CD8-positive, alpha-beta memory T cell (primary cell): ENCODE results near the gene MTPN. TPM values are rescaled to one million over a fixed set of nuclear protein-coding genes. Genes with fewer than 3 reads are reported as not detected.

ENCODE experiments used
- CTCF ChIA-PET: fragments of 350-600 bp; sonication (Branson Sonifier 250); formaldehyde crosslinking; loops from one replicate; lab custom pipeline; 2021; ENCODE audit warnings: antibody characterized with exemption; lab: Charles Lee
- POLR2A ChIA-PET: fragments of 350-600 bp; sonication (Branson Sonifier 250); formaldehyde crosslinking; loops from one replicate; lab custom pipeline; 2021; ENCODE audit warnings: antibody characterized with exemption; lab: Charles Lee
- DNase-seq, 5 donors: peaks; one replicate each; pipeline versions ENCODE4 v3.0.0 to v3.0.0-alpha.2; 2020 to 2022; ENCODE audit warnings: mixed read lengths in 1 of 5
- H3K27ac ChIP-seq: one replicate; pipeline ENCODE4 v1.7.0; 2013; ENCODE audit warnings: low read depth, mild to moderate bottlenecking, low read length, moderate library complexity
- H3K27me3 ChIP-seq: 2 replicates; pipeline ENCODE4 v1.7.0; 2013; ENCODE audit warnings: low read length, mild to moderate bottlenecking; ENCODE audit not compliant: insufficient read depth, poor library complexity, severe bottlenecking
- H3K36me3 ChIP-seq: 2 replicates; pipeline ENCODE4 v1.7.0; 2013; ENCODE audit warnings: mild to moderate bottlenecking, low read length, moderate library complexity; ENCODE audit not compliant: insufficient read depth
- H3K4me1 ChIP-seq: 2 replicates; pipeline ENCODE4 v1.7.0; 2013; ENCODE audit warnings: mild to moderate bottlenecking, low read length, moderate library complexity; ENCODE audit not compliant: insufficient read depth
- H3K4me3 ChIP-seq: 2 replicates; pipeline ENCODE4 v1.7.0; 2013; ENCODE audit warnings: mild to moderate bottlenecking, low read length
- H3K9me3 ChIP-seq: 2 replicates; pipeline ENCODE4 v1.7.0; 2013; ENCODE audit warnings: mild to moderate bottlenecking, low read length
- H3K27ac Mint-ChIP-seq, 8 donors: one replicate each; pipeline ENCODE4 v1.8.0; 2020 to 2021; ENCODE audit warnings: mixed read lengths in 8 of 8, mild to moderate bottlenecking in 6 of 8, inconsistent platforms in 3 of 8, moderate library complexity in 3 of 8
- H3K27me3 Mint-ChIP-seq, 2 donors: one replicate each; pipeline ENCODE4 v1.8.0; 2020 to 2021; ENCODE audit warnings: mixed read lengths in 2 of 2, mild to moderate bottlenecking in 1 of 2, moderate library complexity in 1 of 2
- H3K36me3 Mint-ChIP-seq, 3 donors: one replicate each; pipeline ENCODE4 v1.8.0; 2020 to 2021; ENCODE audit warnings: mixed read lengths in 3 of 3, inconsistent platforms in 1 of 3, mild to moderate bottlenecking in 1 of 3
- H3K4me1 Mint-ChIP-seq, 3 donors: one replicate each; pipeline ENCODE4 v1.8.0; 2020 to 2021; ENCODE audit warnings: mixed read lengths in 3 of 3, inconsistent platforms in 1 of 3, mild to moderate bottlenecking in 1 of 3
- H3K4me3 Mint-ChIP-seq, 7 donors: one replicate each; pipeline ENCODE4 v1.8.0; 2020 to 2021; ENCODE audit warnings: mixed read lengths in 7 of 7, mild to moderate bottlenecking in 6 of 7, moderate library complexity in 4 of 7, inconsistent platforms in 2 of 7
- H3K9me3 Mint-ChIP-seq, 5 donors: one replicate each; pipeline ENCODE4 v1.8.0; 2020 to 2022; ENCODE audit warnings: mixed read lengths in 5 of 5, mild to moderate bottlenecking in 3 of 5, moderate library complexity in 2 of 5, inconsistent platforms in 1 of 5
- polyA plus RNA-seq: library from polyadenylated mRNA; unstranded; fragments of 300-500 nt; fragmentation: Illumina TruSeq; gene quantifications from one replicate; pipeline ENCODE4 v1.2.3, GENCODE V29; 2021
- total RNA-seq, 2 experiments: library from RNA; stranded (reverse); gene quantifications; one replicate each; pipeline ENCODE4 v1.2.3, GENCODE V29; 2021

The MTPN gene
- total and polyA plus RNA-seq, 3 experiments from 2014 or later: 101 to 147 (median 143) TPM

DNA sequence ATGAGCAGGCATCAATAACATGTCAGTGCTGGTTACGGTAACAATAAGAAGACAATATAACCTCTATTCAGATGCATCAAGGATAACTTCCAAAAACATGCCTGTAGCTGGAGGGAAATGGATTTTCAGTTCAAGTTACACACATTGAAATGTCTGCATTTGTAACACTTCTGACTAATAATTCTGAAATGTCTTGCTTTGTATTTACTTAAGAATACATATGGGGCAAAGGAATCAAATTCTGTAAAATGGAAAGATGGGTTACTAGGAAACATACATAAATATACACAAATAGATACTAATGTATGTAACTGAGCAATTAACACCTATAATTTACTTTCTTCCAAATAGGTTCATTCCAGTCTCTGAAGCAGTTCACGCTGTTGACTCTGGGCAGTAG, 18.6 kb upstream of the MTPN start:
- peaks cover 20 to 28% (median 27%) of the 10 kb centered on the region in 3 donors for H3K4me1 Mint-ChIP-seq
- no peaks in the 10 kb centered on the region for H3K27me3 Mint-ChIP-seq
- H3K4me3 Mint-ChIP-seq: no peak overlapping the region
- H3K27ac Mint-ChIP-seq: no peak overlapping the region
- CTCF ChIA-PET: no interaction called here
- H3K36me3 Mint-ChIP-seq: peaks cover 0 to 11% (median 5%) of the 10 kb centered on the region in 3 donors
- no peaks in the 10 kb centered on the region for H3K27me3 ChIP-seq
- no peak for DNase-seq
- no peak overlapping the region for H3K27ac ChIP-seq
- no peaks in the 10 kb centered on the region for H3K9me3 ChIP-seq
- POLR2A ChIA-PET: no interaction called here
- H3K9me3 Mint-ChIP-seq: no peaks in the 10 kb centered on the region
- peaks cover 5% of the 10 kb centered on the region for H3K4me1 ChIP-seq
- no peaks in the 10 kb centered on the region for H3K36me3 ChIP-seq
- no peak overlapping the region for H3K4me3 ChIP-seq

DNA sequence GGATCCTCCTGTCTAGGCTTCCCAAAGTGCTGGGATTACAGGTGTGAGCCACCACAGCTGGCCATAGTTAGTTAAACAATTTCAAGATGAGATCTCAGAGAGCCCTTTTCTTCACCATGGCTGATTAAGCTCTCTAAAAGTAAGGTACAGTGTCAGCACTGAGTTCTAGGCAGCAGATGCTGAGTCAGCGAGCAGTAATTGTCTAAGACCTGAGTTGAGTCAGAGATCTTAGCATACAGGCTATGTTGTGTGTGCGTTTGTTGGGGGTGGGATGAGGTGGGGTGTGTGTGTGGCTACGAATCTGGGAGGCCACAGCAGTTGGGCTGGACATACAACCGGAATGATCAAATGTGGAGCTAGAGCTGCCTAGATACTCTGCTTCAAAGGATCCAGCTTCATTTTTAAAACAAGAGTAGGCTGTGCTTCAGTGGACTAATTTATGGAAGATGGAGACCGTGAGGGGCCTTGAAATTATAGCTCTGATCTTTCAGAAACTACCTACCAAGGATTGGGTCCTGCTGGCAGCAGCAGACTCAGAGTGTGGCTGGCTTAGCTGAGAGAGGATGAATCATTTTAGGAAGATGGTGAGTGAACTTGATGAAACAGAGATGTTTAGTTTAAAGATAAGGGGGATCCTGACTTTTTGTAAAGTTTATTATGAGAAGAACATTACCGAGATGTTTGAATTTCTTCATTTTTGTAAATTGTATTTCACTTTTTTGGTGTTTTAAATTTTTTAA, 17.5 kb upstream of the MTPN start:
- POLR2A ChIA-PET: interaction anchor here (0.5 kb wide), 1 partner anchor 183 kb away, joined by 3 read pairs; no protein-coding TSS in a partner anchor
- H3K36me3 Mint-ChIP-seq: peaks cover 0 to 11% (median 5%) of the 10 kb centered on the region in 3 donors
- peak overlapping the region in 7 of 8 donors; percentile 45 to 85 (median 62) for H3K27ac Mint-ChIP-seq
- peak overlapping the region in 2 of 7 donors; percentile 9 to 83 for H3K4me3 Mint-ChIP-seq
- Histone ChIP-seq H3K27ac (no peak overlapping the region), H3K4me1 (peaks cover 5% of the 10 kb centered on the region), H3K4me3 (no peak overlapping the region), H3K27me3 (no peaks in the 10 kb centered on the region), H3K36me3 (no peaks in the 10 kb centered on the region), H3K9me3 (no peaks in the 10 kb centered on the region)
- no peaks in the 10 kb centered on the region for H3K9me3 Mint-ChIP-seq
- no peaks in the 10 kb centered on the region for H3K27me3 Mint-ChIP-seq
- CTCF ChIA-PET: no interaction called here
- peaks cover 24 to 34% (median 28%) of the 10 kb centered on the region in 3 donors for H3K4me1 Mint-ChIP-seq
- no peak for DNase-seq

DNA sequence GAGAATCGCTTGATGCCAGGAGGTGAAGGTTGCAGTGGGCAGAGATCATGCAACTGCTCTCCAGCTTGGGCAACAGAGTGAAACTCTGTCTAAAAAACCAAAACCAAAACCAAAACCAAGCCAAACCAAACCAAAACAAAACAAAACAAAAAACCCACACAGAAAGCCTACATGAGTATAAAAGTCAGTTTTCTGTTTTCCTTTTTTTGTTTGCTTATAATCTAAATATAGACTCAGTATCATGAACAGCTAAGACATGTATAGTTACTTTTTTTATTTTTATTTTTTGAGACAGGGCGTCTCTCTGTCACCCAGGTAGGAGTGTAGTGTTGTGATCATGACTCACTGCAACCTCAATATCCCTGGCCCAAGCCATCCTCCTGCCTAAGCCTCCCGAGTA, 16.8 kb upstream of the MTPN start:
- Histone ChIP-seq H3K36me3 (no peaks in the 10 kb centered on the region), H3K27ac (no peak overlapping the region), H3K4me1 (peaks cover 5% of the 10 kb centered on the region), H3K9me3 (no peaks in the 10 kb centered on the region), H3K27me3 (no peaks in the 10 kb centered on the region), H3K4me3 (no peak overlapping the region)
- H3K27me3 Mint-ChIP-seq: no peaks in the 10 kb centered on the region
- DNase-seq: no peak
- H3K4me1 Mint-ChIP-seq: peaks cover 24 to 34% (median 32%) of the 10 kb centered on the region in 3 donors
- H3K4me3 Mint-ChIP-seq: peak overlapping the region; percentile 35 to 83 (median 54)
- peaks cover 0 to 11% (median 5%) of the 10 kb centered on the region in 3 donors for H3K36me3 Mint-ChIP-seq
- ChIA-PET CTCF (no interaction called here), POLR2A (no interaction called here)
- H3K9me3 Mint-ChIP-seq: no peaks in the 10 kb centered on the region
- peak overlapping the region; percentile 45 to 93 (median 80) for H3K27ac Mint-ChIP-seq

DNA sequence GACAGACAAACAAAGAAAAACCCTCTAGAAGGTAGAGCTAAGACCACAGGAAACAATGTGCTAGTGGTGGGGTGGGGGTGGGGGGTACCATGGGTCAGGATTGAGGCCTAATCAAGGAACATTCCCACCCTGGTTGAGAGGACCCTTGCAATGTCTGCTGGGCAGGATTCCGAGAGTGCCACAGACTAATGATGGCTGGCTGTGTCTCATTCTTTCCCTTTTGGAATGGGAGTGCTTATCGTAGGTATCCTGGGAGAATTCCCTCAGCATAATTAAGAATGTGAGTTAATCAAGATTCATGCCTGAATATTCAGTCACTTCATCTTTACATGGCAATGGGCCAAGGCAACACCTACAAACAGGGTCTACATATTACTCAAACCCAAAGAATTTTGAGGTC, 14.7 kb upstream of the MTPN start:
- Histone ChIP-seq H3K36me3 (no peaks in the 10 kb centered on the region), H3K27ac (no peak overlapping the region), H3K9me3 (no peaks in the 10 kb centered on the region), H3K4me1 (peaks cover 5% of the 10 kb centered on the region), H3K4me3 (no peak overlapping the region), H3K27me3 (no peaks in the 10 kb centered on the region)
- Mint-ChIP-seq H3K27me3 (no peaks in the 10 kb centered on the region), H3K9me3 (no peaks in the 10 kb centered on the region), H3K4me3 (no peak overlapping the region), H3K36me3 (peaks cover 0 to 7% (median 4%) of the 10 kb centered on the region in 3 donors), H3K27ac (no peak overlapping the region), H3K4me1 (peaks cover 24 to 36% (median 34%) of the 10 kb centered on the region in 3 donors)
- ChIA-PET CTCF (interaction anchor here (1.3 kb wide), 1 partner anchor 9 kb away, joined by 3 read pairs; no protein-coding TSS in a partner anchor), POLR2A (no interaction called here)
- DNase-seq: no peak

DNA sequence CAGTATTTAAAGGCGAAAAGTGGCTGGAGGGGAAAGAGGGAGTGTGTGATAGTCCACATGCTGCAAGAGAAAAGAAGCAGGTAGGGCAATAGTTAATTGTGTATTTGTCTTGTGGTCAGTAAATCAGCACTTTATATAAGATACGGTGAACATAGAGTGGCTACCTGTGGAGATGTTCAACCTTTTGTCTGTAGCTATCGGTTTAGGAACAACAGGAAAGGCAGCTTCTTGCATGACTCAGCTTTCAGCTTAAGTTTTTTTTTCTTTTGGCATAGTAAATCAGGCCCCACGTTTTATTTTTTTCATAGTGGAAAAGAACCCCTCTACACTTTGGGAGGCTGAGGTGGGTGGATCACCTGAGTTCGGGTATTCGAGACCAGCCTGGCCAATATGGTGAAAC, 14.2 kb upstream of the MTPN start:
- Mint-ChIP-seq H3K9me3 (no peaks in the 10 kb centered on the region), H3K27ac (peak overlapping the region in 2 of 8 donors; percentile 19 to 33), H3K4me1 (peaks cover 24 to 36% (median 34%) of the 10 kb centered on the region in 3 donors), H3K36me3 (peaks cover 0 to 7% (median 4%) of the 10 kb centered on the region in 3 donors), H3K4me3 (no peak overlapping the region), H3K27me3 (no peaks in the 10 kb centered on the region)
- no peak for DNase-seq
- Histone ChIP-seq H3K4me3 (no peak overlapping the region), H3K9me3 (no peaks in the 10 kb centered on the region), H3K27me3 (no peaks in the 10 kb centered on the region), H3K27ac (peak overlapping the region; percentile 17), H3K36me3 (no peaks in the 10 kb centered on the region), H3K4me1 (peaks cover 5% of the 10 kb centered on the region)
- POLR2A ChIA-PET: no interaction called here
- CTCF ChIA-PET: interaction anchor here (1.3 kb wide), 1 partner anchor 10 kb away, joined by 3 read pairs; no protein-coding TSS in a partner anchor

DNA sequence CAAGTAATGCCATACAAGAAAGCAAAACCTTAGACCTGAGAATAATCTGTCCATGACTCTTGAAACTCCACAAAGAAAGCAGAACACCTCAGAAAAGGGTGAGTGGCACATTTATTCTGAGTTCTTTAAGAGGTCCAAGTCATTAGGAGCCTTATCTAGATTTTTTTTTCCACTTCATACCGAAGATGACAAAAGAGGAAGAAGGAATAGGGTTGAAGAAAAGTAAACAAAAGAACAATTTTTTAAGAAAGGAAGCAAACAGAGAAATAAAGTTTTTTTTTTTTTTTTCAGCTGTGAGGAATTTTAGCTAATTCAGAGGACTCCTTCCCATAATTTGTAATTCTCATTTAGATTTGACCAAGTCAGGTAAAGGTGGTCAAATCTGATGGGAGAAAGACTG, 13.1 kb upstream of the MTPN start:
- DNase-seq: no peak
- Histone ChIP-seq H3K4me1 (peaks cover 5% of the 10 kb centered on the region), H3K36me3 (no peaks in the 10 kb centered on the region), H3K27me3 (no peaks in the 10 kb centered on the region), H3K9me3 (no peaks in the 10 kb centered on the region), H3K4me3 (no peak overlapping the region), H3K27ac (no peak overlapping the region)
- H3K4me3 Mint-ChIP-seq: no peak overlapping the region
- CTCF ChIA-PET: interaction anchor here (0.9 kb wide), 1 partner anchor 8 kb away, joined by 3 read pairs; no protein-coding TSS in a partner anchor
- no peaks in the 10 kb centered on the region for H3K27me3 Mint-ChIP-seq
- peaks cover 0 to 7% (median 4%) of the 10 kb centered on the region in 3 donors for H3K36me3 Mint-ChIP-seq
- POLR2A ChIA-PET: interaction anchor here (0.7 kb wide), 1 partner anchor 523 kb away, joined by 6 read pairs; no protein-coding TSS in a partner anchor
- H3K9me3 Mint-ChIP-seq: no peaks in the 10 kb centered on the region
- peaks cover 26 to 42% (median 40%) of the 10 kb centered on the region in 3 donors for H3K4me1 Mint-ChIP-seq
- no peak overlapping the region for H3K27ac Mint-ChIP-seq

DNA sequence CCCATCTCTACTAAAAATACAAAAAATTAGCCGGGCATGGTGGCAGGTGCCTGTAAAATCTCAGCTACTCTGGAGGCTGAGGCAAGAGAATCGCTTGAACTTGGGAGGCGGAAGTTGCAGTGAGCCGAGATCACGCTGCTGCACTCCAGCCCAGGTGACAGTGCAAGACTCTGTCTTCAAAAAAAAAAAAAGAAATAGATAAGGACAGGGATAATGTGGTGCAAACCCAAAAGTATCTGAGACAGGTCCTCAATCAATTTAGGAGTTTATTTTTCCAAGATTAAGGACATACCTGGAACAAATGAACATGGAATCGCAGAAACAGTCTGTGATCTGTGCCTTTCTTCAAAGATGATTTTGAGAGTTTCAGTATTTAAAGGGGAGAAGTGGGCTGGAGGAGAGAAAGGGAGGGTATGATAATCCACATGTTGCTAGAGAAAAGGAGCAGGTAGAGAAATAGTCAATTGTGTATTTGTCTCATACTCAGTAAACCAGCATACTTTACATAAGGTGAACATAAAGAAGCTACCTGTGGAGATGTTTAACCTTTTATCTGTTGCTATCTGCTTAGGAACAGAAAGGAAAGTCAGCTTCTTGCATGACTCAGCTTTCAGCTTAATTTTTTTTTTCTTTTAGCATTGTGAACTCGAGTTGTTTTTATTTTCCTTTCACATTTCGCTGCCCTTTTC, 4.9 kb upstream of the MTPN start:
- H3K27ac ChIP-seq: peak overlapping the region; percentile 64
- peaks cover 51% of the 10 kb centered on the region for H3K4me1 ChIP-seq
- Mint-ChIP-seq H3K4me3 (peak overlapping the region; percentile 78 to 91 (median 86)), H3K4me1 (peaks cover 53 to 75% (median 65%) of the 10 kb centered on the region in 3 donors), H3K36me3 (peaks cover 0 to 4% (median 0%) of the 10 kb centered on the region in 3 donors), H3K27me3 (peaks cover 0 to 2% of the 10 kb centered on the region in 2 donors), H3K27ac (peak overlapping the region; percentile 86 to 97 (median 95)), H3K9me3 (no peaks in the 10 kb centered on the region)
- no peaks in the 10 kb centered on the region for H3K27me3 ChIP-seq
- no peaks in the 10 kb centered on the region for H3K9me3 ChIP-seq
- H3K36me3 ChIP-seq: no peaks in the 10 kb centered on the region
- ChIA-PET CTCF (interaction anchor here (1.1 to 1.3 kb wide), 3 partner anchors 9 to 320 kb away, joined by 3 to 5 read pairs (median 3); partner anchors contain the start of gene STMP1), POLR2A (no interaction called here)
- DNase-seq: peak in 1 of 5 donors; percentile 17
- H3K4me3 ChIP-seq: peak overlapping the region; percentile 23
